Heart left ventricle (tissue), 13 donors: ENCODE data around the gene STX10.

Experiments
- CTCF ChIP-seq, 12 donors: fragments of 200-600 bp; sonication (generic) in 4 of 12; IDR thresholded peaks; one replicate each; pipeline versions ENCODE4 v1.5.0 to v1.8.0; 2018 to 2022; ENCODE audit warnings: antibody characterized with exemption in 12 of 12, mild to moderate bottlenecking in 5 of 12
- POLR2A ChIP-seq, 2 donors: fragments of 450-650 bp; IDR thresholded peaks; one replicate each; pipeline ENCODE4 v1.6.1; 2017; ENCODE audit warnings: antibody characterized with exemption in 2 of 2, mild to moderate bottlenecking in 2 of 2, moderate library complexity in 2 of 2
- donor health status: ischemic (EF 13 %, LVEDD 7.1; RV severe dilation, severe dysfunction).
- donor health status: DM: no; HTN: yes; CAD: no.
- donor health status: DM: no; HTN: no; CAD: no.
- donor health status: ischemic (EF 25% LVEDD 6.9; RV normal size, moderate dysfunction).
- donor health status: ischemic (EF 25% LVEDD 5.7; RV mildly dilated, moderate dysfunction).
- donor health status: ischemic (EF 35%, LVEDD 5.7; RV mildly dilated, moderate dysfunction).
- donor health status: nonischemic (EF 11% LVEDD 7.7; RV severe dilation, severe dysfunction).
- donor health status: DM: yes; HTN: yes; CAD: no.
- donor health status: PGD.
- donor health status: ischemic (EF 29% LVEDD 5.4; RV normal size, mild dysfunction).
- donor health status: nonischemic (EF 23%, LVEDD 6.1; RV moderate dilation, normal function).

- TF ChIP-seq POLR2A (IDR thresholded peaks at IDR 0.05): no peak
- TF ChIP-seq CTCF (IDR thresholded peaks at IDR 0.05): no peak
These were observed 10.4 kb upstream of the STX10 start for GRCh38 chr19:13160557-13160956.
